CD8-positive, alpha-beta memory T cell (primary cell): ENCODE data around the gene RCN2. TPM values are rescaled to one million over a fixed set of nuclear protein-coding genes. Genes with fewer than 3 reads are reported as not detected.
"Not testable (repeated sequence)": the region's sequence is repeated elsewhere in the genome, so short reads cannot be mapped to it uniquely, and the experiment has no call there.

Source experiments
- CTCF ChIA-PET: fragments of 350-600 bp; sonication (Branson Sonifier 250); formaldehyde crosslinking; loops from one replicate; lab custom pipeline; 2021; ENCODE audit warnings: antibody characterized with exemption; lab: Charles Lee
- POLR2A ChIA-PET: fragments of 350-600 bp; sonication (Branson Sonifier 250); formaldehyde crosslinking; loops from one replicate; lab custom pipeline; 2021; ENCODE audit warnings: antibody characterized with exemption; lab: Charles Lee
- DNase-seq, 5 donors: peaks; one replicate each; pipeline versions ENCODE4 v3.0.0 to v3.0.0-alpha.2; 2020 to 2022; ENCODE audit warnings: mixed read lengths in 1 of 5
- H3K27ac ChIP-seq: one replicate; pipeline ENCODE4 v1.7.0; 2013; ENCODE audit warnings: low read depth, mild to moderate bottlenecking, low read length, moderate library complexity
- H3K27me3 ChIP-seq: 2 replicates; pipeline ENCODE4 v1.7.0; 2013; ENCODE audit warnings: low read length, mild to moderate bottlenecking; ENCODE audit not compliant: insufficient read depth, poor library complexity, severe bottlenecking
- H3K36me3 ChIP-seq: 2 replicates; pipeline ENCODE4 v1.7.0; 2013; ENCODE audit warnings: mild to moderate bottlenecking, low read length, moderate library complexity; ENCODE audit not compliant: insufficient read depth
- H3K4me1 ChIP-seq: 2 replicates; pipeline ENCODE4 v1.7.0; 2013; ENCODE audit warnings: mild to moderate bottlenecking, low read length, moderate library complexity; ENCODE audit not compliant: insufficient read depth
- H3K4me3 ChIP-seq: 2 replicates; pipeline ENCODE4 v1.7.0; 2013; ENCODE audit warnings: mild to moderate bottlenecking, low read length
- H3K9me3 ChIP-seq: 2 replicates; pipeline ENCODE4 v1.7.0; 2013; ENCODE audit warnings: mild to moderate bottlenecking, low read length
- H3K27ac Mint-ChIP-seq, 8 donors: one replicate each; pipeline ENCODE4 v1.8.0; 2020 to 2021; ENCODE audit warnings: mixed read lengths in 8 of 8, mild to moderate bottlenecking in 6 of 8, inconsistent platforms in 3 of 8, moderate library complexity in 3 of 8
- H3K27me3 Mint-ChIP-seq, 2 donors: one replicate each; pipeline ENCODE4 v1.8.0; 2020 to 2021; ENCODE audit warnings: mixed read lengths in 2 of 2, mild to moderate bottlenecking in 1 of 2, moderate library complexity in 1 of 2
- H3K36me3 Mint-ChIP-seq, 3 donors: one replicate each; pipeline ENCODE4 v1.8.0; 2020 to 2021; ENCODE audit warnings: mixed read lengths in 3 of 3, inconsistent platforms in 1 of 3, mild to moderate bottlenecking in 1 of 3
- H3K4me1 Mint-ChIP-seq, 3 donors: one replicate each; pipeline ENCODE4 v1.8.0; 2020 to 2021; ENCODE audit warnings: mixed read lengths in 3 of 3, inconsistent platforms in 1 of 3, mild to moderate bottlenecking in 1 of 3
- H3K4me3 Mint-ChIP-seq, 7 donors: one replicate each; pipeline ENCODE4 v1.8.0; 2020 to 2021; ENCODE audit warnings: mixed read lengths in 7 of 7, mild to moderate bottlenecking in 6 of 7, moderate library complexity in 4 of 7, inconsistent platforms in 2 of 7
- H3K9me3 Mint-ChIP-seq, 5 donors: one replicate each; pipeline ENCODE4 v1.8.0; 2020 to 2022; ENCODE audit warnings: mixed read lengths in 5 of 5, mild to moderate bottlenecking in 3 of 5, moderate library complexity in 2 of 5, inconsistent platforms in 1 of 5
- polyA plus RNA-seq: library from polyadenylated mRNA; unstranded; fragments of 300-500 nt; fragmentation: Illumina TruSeq; gene quantifications from one replicate; pipeline ENCODE4 v1.2.3, GENCODE V29; 2021
- total RNA-seq, 2 experiments: library from RNA; stranded (reverse); gene quantifications; one replicate each; pipeline ENCODE4 v1.2.3, GENCODE V29; 2021

The RCN2 gene
- 10 to 100 TPM; 35.9 to 37.1 TPM for total RNA-seq
- polyA plus RNA-seq = 54.2 TPM

DNA sequence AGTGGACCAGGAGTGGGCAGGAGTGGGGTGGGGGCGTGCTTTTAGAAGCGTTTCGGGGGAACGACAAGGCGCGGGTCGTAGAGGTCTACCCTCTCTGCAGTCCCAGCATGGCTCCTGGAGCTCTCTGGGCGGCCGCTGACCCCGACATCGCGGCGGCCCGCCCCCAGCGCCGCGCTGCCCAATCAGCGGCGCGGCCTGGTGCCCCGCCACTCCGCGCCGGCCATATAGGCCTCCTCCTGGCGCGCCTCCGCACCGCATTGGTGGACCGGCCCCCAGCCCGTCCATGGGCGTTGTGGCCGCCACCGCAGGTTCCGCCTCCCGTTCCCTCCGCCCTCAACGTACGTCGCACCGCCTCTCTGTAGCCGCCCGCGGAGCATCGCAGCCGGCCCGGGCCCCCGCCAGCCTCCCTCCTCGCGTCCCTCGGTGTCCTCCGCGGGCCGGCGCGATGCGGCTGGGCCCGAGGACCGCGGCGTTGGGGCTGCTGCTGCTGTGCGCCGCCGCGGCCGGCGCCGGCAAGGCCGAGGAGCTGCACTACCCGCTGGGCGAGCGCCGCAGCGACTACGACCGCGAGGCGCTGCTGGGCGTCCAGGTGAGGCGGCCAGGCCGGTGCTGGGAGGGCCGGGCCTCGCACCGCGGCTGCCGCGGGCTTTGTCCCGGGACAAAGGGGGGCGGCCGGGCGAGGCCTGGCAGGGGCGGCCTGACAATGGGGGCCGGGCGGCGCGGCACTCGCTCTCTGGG, at the start of gene RCN2:
Gene RCN2 (plus strand): TSS at position 353 of the 738 bp plus-strand sequence. CDS start 93 bp downstream, at position 446.
- peaks cover 3% of the 10 kb centered on the region in 2 donors for H3K27me3 Mint-ChIP-seq
- Histone ChIP-seq H3K9me3 (no peaks in the 10 kb centered on the region), H3K36me3 (no peaks in the 10 kb centered on the region), H3K4me1 (peaks cover 20% of the 10 kb centered on the region), H3K27ac (peak within 1 kb of the TSS; percentile 76), H3K4me3 (peak within 1 kb of the TSS; percentile 68), H3K27me3 (no peaks in the 10 kb centered on the region)
- CTCF ChIA-PET = interaction anchor here (0.7 to 2.3 kb wide), 8 partner anchors 9 to 132 kb away, joined by 3 to 8 read pairs (median 3); partner anchors contain the start of gene SCAPER
- peaks cover 4 to 38% (median 6%) of the 10 kb centered on the region in 3 donors for H3K36me3 Mint-ChIP-seq
- peak within 1 kb of the TSS; percentile 88 to 96 (median 93) for H3K4me3 Mint-ChIP-seq
- H3K4me1 Mint-ChIP-seq = peaks cover 31 to 46% (median 45%) of the 10 kb centered on the region in 3 donors
- peak; percentile 88 to 93 (median 92) for DNase-seq
- POLR2A ChIA-PET = interaction anchor here (0.6 to 2.8 kb wide), 9 partner anchors 23 to 1217 kb away, joined by 3 to 14 read pairs (median 3); partner anchors contain the start of genes IDH3A, PSTPIP1, SCAPER and TSPAN3
- H3K9me3 Mint-ChIP-seq = no peaks in the 10 kb centered on the region
- H3K27ac Mint-ChIP-seq = peak within 1 kb of the TSS; percentile 82 to 99 (median 92)

GRCh38 chr15:76885212-76885611, 46.3 kb upstream of the RCN2 start:
- H3K9me3 ChIP-seq = no peaks in the 10 kb centered on the region
- Mint-ChIP-seq H3K9me3 (no peaks in the 10 kb centered on the region), H3K27me3 (no peaks in the 10 kb centered on the region), H3K4me1 (peaks cover 23 to 31% (median 31%) of the 10 kb centered on the region in 3 donors), H3K4me3 (no peak overlapping the region), H3K36me3 (peaks cover 12 to 34% (median 14%) of the 10 kb centered on the region in 3 donors), H3K27ac (peak overlapping the region in 1 of 8 donors; percentile 22)
- no peak overlapping the region for H3K27ac ChIP-seq
- CTCF ChIA-PET = no interaction called here
- H3K27me3 ChIP-seq = no peaks in the 10 kb centered on the region
- DNase-seq = no peak
- H3K36me3 ChIP-seq = peaks cover 4% of the 10 kb centered on the region
- no peak overlapping the region for H3K4me3 ChIP-seq
- POLR2A ChIA-PET = no interaction called here
- no peaks in the 10 kb centered on the region for H3K4me1 ChIP-seq

GRCh38 chr15:76887280-76888141, 44.0 kb upstream of the RCN2 start:
- H3K9me3 Mint-ChIP-seq, H3K4me3 Mint-ChIP-seq, DNase-seq, CTCF ChIA-PET, H3K27me3 Mint-ChIP-seq, H3K4me1 ChIP-seq, H3K27ac ChIP-seq, H3K9me3 ChIP-seq, POLR2A ChIA-PET, H3K36me3 ChIP-seq, H3K27ac Mint-ChIP-seq, H3K27me3 ChIP-seq, H3K4me3 ChIP-seq: not testable (repeated sequence)
- peaks cover 18 to 27% (median 25%) of the 10 kb centered on the region in 3 donors for H3K36me3 Mint-ChIP-seq
- peaks cover 29 to 48% (median 40%) of the 10 kb centered on the region in 3 donors for H3K4me1 Mint-ChIP-seq

- H3K4me3 ChIP-seq, POLR2A ChIA-PET, H3K9me3 ChIP-seq, H3K4me1 ChIP-seq, DNase-seq, H3K4me3 Mint-ChIP-seq, H3K27me3 Mint-ChIP-seq, H3K36me3 ChIP-seq, CTCF ChIA-PET, H3K27me3 ChIP-seq, H3K27ac ChIP-seq, H3K27ac Mint-ChIP-seq, H3K9me3 Mint-ChIP-seq: not testable (repeated sequence)
- Mint-ChIP-seq H3K4me1 (peaks cover 40 to 60% (median 57%) of the 10 kb centered on the region in 3 donors), H3K36me3 (peaks cover 18 to 31% (median 29%) of the 10 kb centered on the region in 3 donors)
These were observed 38.7 kb upstream of the RCN2 start for GRCh38 chr15:76892836-76893235.

DNA sequence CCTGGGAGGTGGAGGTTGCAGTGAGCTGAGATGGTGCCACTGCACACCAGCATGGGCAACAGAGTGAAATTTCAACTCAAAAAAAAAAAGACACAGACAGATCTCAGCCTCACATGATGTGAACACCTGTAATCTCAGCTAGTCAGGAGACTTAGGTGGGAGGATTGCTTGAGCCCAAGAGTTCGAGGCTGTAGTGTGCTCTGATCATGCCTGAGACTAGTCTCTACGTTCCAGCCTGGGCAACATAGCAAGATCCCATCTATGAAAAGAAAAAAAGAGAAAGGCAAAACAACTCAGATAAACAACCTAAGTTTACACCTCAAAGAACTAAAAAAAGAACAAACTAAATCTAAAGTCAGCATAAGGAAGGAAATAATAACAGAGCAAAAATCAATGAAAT, 37.4 kb upstream of the RCN2 start:
- Histone ChIP-seq H3K36me3 (no peaks in the 10 kb centered on the region), H3K27me3 (no peaks in the 10 kb centered on the region), H3K4me3 (no peak overlapping the region), H3K9me3 (no peaks in the 10 kb centered on the region), H3K27ac (no peak overlapping the region), H3K4me1 (no peaks in the 10 kb centered on the region)
- DNase-seq = no peak
- Mint-ChIP-seq H3K27me3 (no peaks in the 10 kb centered on the region), H3K27ac (peak overlapping the region in 1 of 8 donors; percentile 1), H3K4me1 (peaks cover 30 to 47% (median 44%) of the 10 kb centered on the region in 3 donors), H3K9me3 (peaks cover 0 to 3% (median 0%) of the 10 kb centered on the region in 5 donors), H3K4me3 (no peak overlapping the region), H3K36me3 (peaks cover 13 to 32% (median 30%) of the 10 kb centered on the region in 3 donors)
- ChIA-PET CTCF (no interaction called here), POLR2A (no interaction called here)

GRCh38 chr15:76898102-76898501, 33.4 kb upstream of the RCN2 start:
- H3K4me1 ChIP-seq = peaks cover 2% of the 10 kb centered on the region
- ChIA-PET POLR2A (no interaction called here), CTCF (no interaction called here)
- H3K36me3 ChIP-seq = no peaks in the 10 kb centered on the region
- DNase-seq = no peak
- no peaks in the 10 kb centered on the region for H3K27me3 ChIP-seq
- H3K4me3 ChIP-seq = no peak overlapping the region
- peak overlapping the region in 1 of 8 donors; percentile 68 for H3K27ac Mint-ChIP-seq
- H3K4me1 Mint-ChIP-seq = peaks cover 18 to 28% (median 27%) of the 10 kb centered on the region in 3 donors
- no peak overlapping the region for H3K27ac ChIP-seq
- H3K4me3 Mint-ChIP-seq = no peak overlapping the region
- H3K9me3 Mint-ChIP-seq = no peaks in the 10 kb centered on the region
- H3K27me3 Mint-ChIP-seq = no peaks in the 10 kb centered on the region
- no peaks in the 10 kb centered on the region for H3K9me3 ChIP-seq
- H3K36me3 Mint-ChIP-seq = peaks cover 5 to 22% (median 12%) of the 10 kb centered on the region in 3 donors

DNA sequence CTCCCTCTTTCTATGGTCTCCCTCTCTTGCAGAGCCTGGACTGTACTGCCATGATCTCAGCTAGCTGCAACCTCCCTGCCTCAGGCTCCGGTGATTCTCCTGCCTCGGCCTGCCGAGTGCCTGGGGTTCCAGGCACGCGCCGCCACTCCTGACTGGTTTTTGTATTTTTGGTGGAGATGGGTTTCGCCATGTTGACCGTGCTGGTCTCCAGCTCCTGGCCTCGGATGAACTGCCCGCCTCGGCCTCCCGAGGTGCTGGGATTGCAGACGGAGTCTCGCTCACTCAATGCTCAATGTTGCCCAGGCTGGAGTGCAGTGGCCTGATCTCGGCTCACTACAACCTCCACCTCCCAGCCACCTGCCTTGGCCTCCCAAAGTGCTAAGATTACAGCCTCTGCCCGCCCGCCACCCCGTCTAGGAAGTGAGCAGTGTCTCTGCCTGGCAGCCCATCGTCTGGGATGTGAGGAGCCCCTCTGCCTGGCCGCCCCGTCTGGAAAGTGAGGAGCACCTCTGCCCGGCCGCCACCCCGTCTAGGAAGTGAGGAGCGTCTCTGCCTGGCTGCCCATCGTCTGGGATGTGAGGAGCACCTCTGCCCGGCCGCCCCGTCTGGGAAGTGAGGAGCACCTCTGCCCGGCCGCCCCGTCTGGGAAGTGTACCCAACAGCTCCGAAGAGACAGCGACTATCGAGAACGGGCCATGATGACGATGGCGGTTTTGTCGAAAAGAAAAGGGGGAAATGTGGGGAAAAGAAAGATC, 32.2 kb upstream of the RCN2 start:
- H3K4me3 ChIP-seq, H3K9me3 Mint-ChIP-seq, H3K27ac ChIP-seq, POLR2A ChIA-PET, H3K27me3 Mint-ChIP-seq, CTCF ChIA-PET, H3K27ac Mint-ChIP-seq, H3K27me3 ChIP-seq, H3K4me3 Mint-ChIP-seq, H3K9me3 ChIP-seq, DNase-seq, H3K36me3 ChIP-seq: not testable (repeated sequence)
- peaks cover 24 to 35% (median 32%) of the 10 kb centered on the region in 3 donors for H3K4me1 Mint-ChIP-seq
- peaks cover 13% of the 10 kb centered on the region for H3K4me1 ChIP-seq
- peaks cover 0 to 15% (median 3%) of the 10 kb centered on the region in 3 donors for H3K36me3 Mint-ChIP-seq
